ENCODE data around the gene COL13A1. TPM values are rescaled to one million over a fixed set of nuclear protein-coding genes. Genes with fewer than 3 reads are reported as not detected.

COL13A1 gene
- total RNA-seq, 2 donors from 2014 or later: not detected

DNA sequence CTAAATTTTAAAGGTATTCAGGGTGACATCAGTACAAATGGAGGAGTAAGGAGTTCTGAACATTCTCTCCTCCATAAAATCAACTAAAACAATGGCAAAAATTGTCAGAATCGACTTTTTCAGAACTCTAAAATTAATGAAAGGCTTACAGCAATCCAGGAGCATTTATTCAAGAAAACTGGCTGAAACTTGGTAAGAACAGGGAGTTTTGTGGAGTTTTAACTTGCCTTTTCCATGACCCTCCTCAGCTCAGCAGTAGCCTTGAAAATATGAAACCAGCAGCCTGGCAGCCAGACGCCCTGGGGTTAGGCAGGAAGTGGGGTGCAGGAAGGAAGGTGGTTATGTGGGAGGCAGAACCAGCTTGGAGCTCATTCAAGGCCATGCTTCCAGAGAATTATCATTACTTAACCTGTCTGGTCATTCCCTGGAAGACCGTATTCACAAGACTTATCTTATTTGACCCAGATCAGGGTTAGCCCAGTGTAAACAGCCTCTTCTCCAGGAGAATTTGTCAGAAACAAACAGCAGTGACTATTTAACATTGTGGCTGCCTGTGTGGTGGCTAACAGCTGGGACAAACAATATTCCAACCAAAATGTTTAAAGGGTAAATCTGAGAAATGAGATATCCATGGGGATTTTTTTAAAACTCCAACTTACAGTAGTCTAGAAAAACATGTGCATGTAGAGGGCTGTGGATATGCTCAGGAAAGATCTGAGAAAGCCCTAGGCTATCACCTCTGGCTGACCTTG lies 175.3 kb downstream of the COL13A1 start:
- H3K27me3 Mint-ChIP-seq: peaks cover 33 to 69% of the 10 kb centered on the region in 2 donors
- H3K36me3 Mint-ChIP-seq: peaks cover 27% of the 10 kb centered on the region
- no peak overlapping the region for H3K27ac Mint-ChIP-seq
- H3K9me3 Mint-ChIP-seq: peaks cover 2% of the 10 kb centered on the region
- DNase-seq (ENCODE audit: low spot score) (no peak), ATAC-seq (no peak)
- H3K4me1 Mint-ChIP-seq (ENCODE audit: low read depth in 2 of 2): peaks cover 0 to 8% of the 10 kb centered on the region in 2 donors
- no peak overlapping the region for H3K4me3 Mint-ChIP-seq

DNA sequence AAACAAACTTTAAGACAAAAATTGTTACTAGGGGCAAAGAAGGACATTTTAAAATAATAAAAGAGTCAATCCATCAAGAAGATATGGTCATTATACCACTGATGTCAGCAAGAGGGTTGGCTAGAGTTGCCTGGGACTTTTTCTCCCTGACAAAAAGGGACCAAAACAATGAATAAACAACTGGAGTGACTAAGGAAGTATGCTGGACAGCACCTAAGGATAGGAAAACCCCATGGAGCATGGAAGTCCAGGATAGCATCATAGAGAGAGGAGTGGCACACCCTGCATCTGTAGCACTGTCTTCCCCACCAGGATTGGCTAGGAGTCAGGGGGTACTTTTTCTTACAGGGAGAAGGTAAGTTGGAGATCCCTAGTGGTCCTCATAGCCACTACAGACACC lies 177.5 kb downstream of the COL13A1 start:
- peaks cover 0 to 8% of the 10 kb centered on the region in 2 donors for H3K4me1 Mint-ChIP-seq (ENCODE audit: low read depth in 2 of 2)
- peaks cover 31 to 73% of the 10 kb centered on the region in 2 donors for H3K27me3 Mint-ChIP-seq
- no peak overlapping the region for H3K27ac Mint-ChIP-seq
- DNase-seq (ENCODE audit: low spot score): no peak
- no peak for ATAC-seq
- peaks cover 28% of the 10 kb centered on the region for H3K36me3 Mint-ChIP-seq
- no peak overlapping the region for H3K4me3 Mint-ChIP-seq
- H3K9me3 Mint-ChIP-seq: peaks cover 2% of the 10 kb centered on the region

DNA sequence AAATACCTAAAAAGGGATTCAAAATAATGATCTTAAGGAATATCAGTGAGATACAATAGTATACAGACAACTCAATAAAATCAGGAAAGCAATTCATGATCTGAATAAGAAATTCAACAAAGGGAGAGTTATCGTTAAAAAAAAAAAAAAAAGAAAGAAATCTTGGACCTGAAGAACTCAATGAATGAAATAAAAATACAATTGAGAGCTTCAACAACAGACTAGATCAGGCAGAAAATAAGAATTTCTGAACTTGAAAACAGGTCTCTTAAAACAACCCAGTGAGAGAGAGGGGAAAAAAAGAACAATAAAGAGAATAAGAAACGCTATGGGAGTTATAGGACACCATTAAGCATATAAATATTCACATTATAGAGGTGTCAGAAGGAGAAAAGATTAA lies 179.0 kb downstream of the COL13A1 start:
- Mint-ChIP-seq H3K27ac (no peak overlapping the region), H3K4me3 (no peak overlapping the region), H3K4me1 (ENCODE audit: low read depth in 2 of 2) (peaks cover 0 to 8% of the 10 kb centered on the region in 2 donors), H3K36me3 (peaks cover 28% of the 10 kb centered on the region), H3K27me3 (peaks cover 32 to 60% of the 10 kb centered on the region in 2 donors), H3K9me3 (peaks cover 2% of the 10 kb centered on the region)
- ATAC-seq (no peak), DNase-seq (ENCODE audit: low spot score) (no peak)

GRCh38 chr10:69988094-69988493 lies 186.4 kb downstream of the COL13A1 start:
- no peak for ATAC-seq
- Mint-ChIP-seq H3K4me1 (ENCODE audit: low read depth in 2 of 2) (no peaks in the 10 kb centered on the region), H3K27ac (no peak overlapping the region), H3K4me3 (no peak overlapping the region), H3K27me3 (peaks cover 18 to 24% of the 10 kb centered on the region in 2 donors), H3K36me3 (no peaks in the 10 kb centered on the region), H3K9me3 (no peaks in the 10 kb centered on the region)
- DNase-seq (ENCODE audit: low spot score): no peak

- H3K36me3 Mint-ChIP-seq: no peaks in the 10 kb centered on the region
- peaks cover 17 to 31% of the 10 kb centered on the region in 2 donors for H3K27me3 Mint-ChIP-seq
- H3K9me3 Mint-ChIP-seq: no peaks in the 10 kb centered on the region
- no peak for DNase-seq (ENCODE audit: low spot score)
- H3K4me3 Mint-ChIP-seq: no peak overlapping the region
- H3K4me1 Mint-ChIP-seq (ENCODE audit: low read depth in 2 of 2): peaks cover 0 to 5% of the 10 kb centered on the region in 2 donors
- no peak for ATAC-seq
- H3K27ac Mint-ChIP-seq: no peak overlapping the region
These were observed 189.4 kb downstream of the COL13A1 start for GRCh38 chr10:69991151-69991550.

GRCh38 chr10:69994262-69994661 lies 192.6 kb downstream of the COL13A1 start:
- Mint-ChIP-seq H3K4me1 (ENCODE audit: low read depth in 2 of 2) (peaks cover 0 to 5% of the 10 kb centered on the region in 2 donors), H3K4me3 (no peak overlapping the region), H3K9me3 (no peaks in the 10 kb centered on the region), H3K27ac (no peak overlapping the region), H3K36me3 (no peaks in the 10 kb centered on the region), H3K27me3 (peaks cover 8 to 17% of the 10 kb centered on the region in 2 donors)
- DNase-seq (ENCODE audit: low spot score) (no peak), ATAC-seq (no peak)

GRCh38 chr10:69996611-69997010 lies 194.9 kb downstream of the COL13A1 start:
- H3K36me3 Mint-ChIP-seq: no peaks in the 10 kb centered on the region
- ATAC-seq (no peak), DNase-seq (ENCODE audit: low spot score) (no peak)
- no peak overlapping the region for H3K4me3 Mint-ChIP-seq
- peaks cover 4 to 11% of the 10 kb centered on the region in 2 donors for H3K27me3 Mint-ChIP-seq
- H3K9me3 Mint-ChIP-seq: no peaks in the 10 kb centered on the region
- H3K4me1 Mint-ChIP-seq (ENCODE audit: low read depth in 2 of 2): peaks cover 0 to 5% of the 10 kb centered on the region in 2 donors
- no peak overlapping the region for H3K27ac Mint-ChIP-seq

- H3K27ac Mint-ChIP-seq: no peak overlapping the region
- no peaks in the 10 kb centered on the region for H3K36me3 Mint-ChIP-seq
- H3K9me3 Mint-ChIP-seq: no peaks in the 10 kb centered on the region
- H3K4me3 Mint-ChIP-seq: no peak overlapping the region
- H3K4me1 Mint-ChIP-seq (ENCODE audit: low read depth in 2 of 2): no peaks in the 10 kb centered on the region
- no peak for ATAC-seq
- peaks cover 11 to 20% of the 10 kb centered on the region in 2 donors for H3K27me3 Mint-ChIP-seq
- no peak for DNase-seq (ENCODE audit: low spot score)
These were observed 198.6 kb downstream of the COL13A1 start for GRCh38 chr10:70000262-70000661.

DNA sequence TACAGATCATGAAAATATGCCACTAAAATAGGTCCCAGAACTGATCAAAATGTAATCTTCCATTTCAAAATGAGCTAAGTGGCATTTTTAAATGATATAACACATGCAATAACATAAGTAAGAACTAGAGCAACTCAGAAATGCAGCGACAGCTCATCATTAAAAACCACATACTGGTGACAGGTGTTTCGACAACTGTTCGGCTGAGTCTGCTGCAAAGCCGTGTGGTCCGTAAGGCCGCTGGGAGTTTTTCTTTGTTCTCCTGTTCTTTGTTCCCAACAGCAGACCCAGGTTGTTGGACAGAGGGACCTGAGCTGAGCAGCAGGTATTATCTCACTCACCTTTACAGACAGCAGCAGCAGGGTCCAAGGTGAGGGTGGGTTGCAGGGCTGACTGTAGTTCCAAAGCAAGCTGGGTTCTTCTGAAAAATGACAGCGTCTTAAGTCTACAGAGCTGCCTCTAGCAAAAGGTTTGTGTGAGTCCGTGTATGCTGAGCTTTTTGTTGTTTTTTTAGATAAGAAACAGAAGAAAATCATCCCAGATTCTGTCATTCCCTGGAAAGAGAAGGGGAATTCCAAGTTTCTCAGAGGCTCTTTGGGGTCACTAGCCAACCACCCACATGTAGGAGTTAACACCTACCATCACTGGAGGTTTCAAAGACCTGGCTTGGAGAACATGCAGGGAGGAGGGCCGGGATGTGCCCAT lies 205.6 kb downstream of the COL13A1 start:
- Mint-ChIP-seq H3K27me3 (peaks cover 46 to 70% of the 10 kb centered on the region in 2 donors), H3K4me1 (ENCODE audit: low read depth in 2 of 2) (no peaks in the 10 kb centered on the region), H3K27ac (no peak overlapping the region), H3K36me3 (no peaks in the 10 kb centered on the region), H3K4me3 (no peak overlapping the region), H3K9me3 (no peaks in the 10 kb centered on the region)
- ATAC-seq (peak in 1 of 2 donors; percentile 36), DNase-seq (ENCODE audit: low spot score) (no peak)

Other genes with a start within 250 kb of the COL13A1 start
- gene NEUROG3, start 228.5 kb upstream of the COL13A1 start, total RNA-seq: not detected
- gene FAM241B, start 171.7 kb upstream of the COL13A1 start, total RNA-seq: 1 to 10 TPM; 1.1 to 3.0 TPM

Data from natural killer cell treated with Interleukin-12 subunit alpha and Interleukin-12 subunit beta and Interleukin-15 and Interleukin-18, amount 100 ng/mL, for 72 hours (primary cell).